Adrenal gland (tissue), 12 donors: ENCODE data around the gene FCN1. TPM values are rescaled to one million over a fixed set of nuclear protein-coding genes. Genes with fewer than 3 reads are reported as not detected.

Experiments used
- DNase-seq, 7 donors: peaks; one replicate each; pipeline ENCODE4 v3.0.0-alpha.2; 2019 to 2020
- H3K27ac ChIP-seq, 5 donors: fragments of 200-600 bp; sonication (generic) in 4 of 5; 1 replicate in 3 of 5; 2 replicates in 2 of 5; pipeline versions ENCODE4 v1.5.1 to v1.8.0; 2016 to 2020; ENCODE audit warnings: mild to moderate bottlenecking in 1 of 5
- H3K27me3 ChIP-seq: fragments of 200-600 bp; 2 replicates; pipeline ENCODE4 v1.8.0; 2021
- H3K36me3 ChIP-seq, 2 donors: fragments of 200-600 bp; replicated peaks in 1 of 2; 1 replicate in 1 of 2; 2 replicates in 1 of 2; pipeline versions ENCODE4 v1.5.1 to v1.8.0; 2018 to 2022
- H3K4me1 ChIP-seq, 2 donors: fragments of 200-600 bp; replicated peaks in 1 of 2; 1 replicate in 1 of 2; 2 replicates in 1 of 2; pipeline versions ENCODE4 v1.5.1 to v1.8.0; 2018 to 2021
- H3K4me3 ChIP-seq, 4 donors: fragments of 200-600 bp; sonication (generic) in 3 of 4; one replicate each; pipeline ENCODE4 v1.5.1; 2016 to 2018
- H3K9me3 ChIP-seq, 3 donors: fragments of 200-600 bp; sonication (generic) in 1 of 3; replicated peaks in 1 of 3; 1 replicate in 2 of 3; 2 replicates in 1 of 3; pipeline versions ENCODE4 v1.5.1 to v1.8.0; 2016 to 2021
- CTCF ChIP-seq, 6 experiments: fragments of 450-650 bp in 4 of 6; fragments of 200-600 bp in 2 of 6; sonication (generic) in 1 of 6; IDR thresholded peaks; 1 replicate in 5 of 6; 2 replicates in 1 of 6; pipeline versions ENCODE4 v1.5.1 to v1.8.0; 2016 to 2021; ENCODE audit warnings: antibody characterized with exemption in 6 of 6, mild to moderate bottlenecking in 2 of 6, moderate library complexity in 1 of 6
- POLR2A ChIP-seq, 2 donors: fragments of 450-650 bp; IDR thresholded peaks; one replicate each; pipeline ENCODE4 v1.6.1; 2017; ENCODE audit warnings: antibody characterized with exemption in 2 of 2, mild to moderate bottlenecking in 2 of 2, moderate library complexity in 1 of 2
- WGBS, 4 donors: extraction: QIAGEN DNeasy Blood & Tissue Kit in 2 of 4; methylation state at CpG; one replicate each; pipeline versions ENCODE4 v1.1.5 to v1.1.7; 2013 to 2017; 5-methylcytosine and 5-hydroxymethylcytosine counted together
- intact Hi-C, 2 donors: fragments of 100-400 bp; cut with DNase I; formaldehyde crosslinking; loops; one replicate each; pipeline versions ENCODE4 v1.14.1 to v1.15.0; 2022 to 2023
- polyA plus RNA-seq, 3 donors: library from polyadenylated mRNA; stranded (reverse); fragments of 200-250 nt in 2 of 3; fragments of 350-450 nt in 1 of 3; fragmentation: Illumina TruSeq in 1 of 3; extraction: RNeasy Lipid Tissue Mini Kit (QIAGEN cat#74804) in 1 of 3; gene quantifications; one replicate each; pipeline ENCODE4 v1.2.3, GENCODE V29; 2013 to 2014
- total RNA-seq, 9 donors: library from RNA; depleted of rRNA in 4 of 9; stranded (reverse); fragments of >200 nt in 4 of 9; fragments of 120-200 nt in 1 of 9; fragmentation: NEBNext Ultra II Directional in 1 of 9; extraction: Animal tissue kit (Norgen Biotek cat#: 25700) in 1 of 9; gene quantifications; one replicate each; pipeline versions ENCODE4 v1.1.0 to v1.2.4, GENCODE V29; 2013 to 2023
- donor health status: healthy with polysubstance abuse.
- donor health status: Bipolar disorder and iron deficiency.
- donor health status: DM: yes; HTN: yes; CAD: no.
- donor health status: DM: no; HTN: no; CAD: no.
- donor health status: DM: no; HTN: no; CAD: no.
- donor health status: DM: yes; HTN: yes; CAD: no.

FCN1 gene
- total and polyA plus RNA-seq, 12 donors: 0.57 to 7.0 (median 2.4) TPM; not detected in 1

GRCh38 chr9:134932606-134933005 lies 14.9 kb upstream of the FCN1 start:
- Histone ChIP-seq H3K27me3 (no peaks in the 10 kb centered on the region), H3K27ac (no peak overlapping the region), H3K4me3 (no peak overlapping the region), H3K36me3 (no peaks in the 10 kb centered on the region), H3K9me3 (no peaks in the 10 kb centered on the region), H3K4me1 (no peaks in the 10 kb centered on the region)
- DNase-seq: no peak
- intact Hi-C loops: no loop called here
- WGBS, 4 donors: 85 to 95% (median 90%) methylated on average over 5 of the region's 5 CpGs
- no peak for TF ChIP-seq CTCF (IDR thresholded peaks at IDR 0.05)
- TF ChIP-seq POLR2A (IDR thresholded peaks at IDR 0.05): no peak

- Histone ChIP-seq H3K27ac (no peak overlapping the region), H3K27me3 (no peaks in the 10 kb centered on the region), H3K9me3 (no peaks in the 10 kb centered on the region), H3K4me3 (no peak overlapping the region), H3K4me1 (no peaks in the 10 kb centered on the region), H3K36me3 (no peaks in the 10 kb centered on the region)
- intact Hi-C loops: no loop called here
- DNase-seq: no peak
- 91 to 95% (median 94%) methylated on average over 12 of the region's 12 CpGs for WGBS, 4 donors
- TF ChIP-seq POLR2A (IDR thresholded peaks at IDR 0.05): no peak
- TF ChIP-seq CTCF (IDR thresholded peaks at IDR 0.05): no peak
These were observed 14.5 kb upstream of the FCN1 start for GRCh38 chr9:134932171-134932570.

- H3K4me1 ChIP-seq: no peaks in the 10 kb centered on the region
- no peak for TF ChIP-seq POLR2A (IDR thresholded peaks at IDR 0.05)
- no peak for TF ChIP-seq CTCF (IDR thresholded peaks at IDR 0.05)
- no peaks in the 10 kb centered on the region for H3K36me3 ChIP-seq
- no peak overlapping the region for H3K4me3 ChIP-seq
- H3K27ac ChIP-seq: no peak overlapping the region
- 85 to 89% (median 87%) methylated on average over 10 to 13 of the region's 13 CpGs for WGBS, 4 donors
- no peaks in the 10 kb centered on the region for H3K27me3 ChIP-seq
- no peaks in the 10 kb centered on the region for H3K9me3 ChIP-seq
- DNase-seq: no peak
- intact Hi-C loops: no loop called here
These were observed 12.7 kb upstream of the FCN1 start for GRCh38 chr9:134930398-134930797.

GRCh38 chr9:134929193-134930158 lies 11.8 kb upstream of the FCN1 start:
- no peaks in the 10 kb centered on the region for H3K9me3 ChIP-seq
- H3K36me3 ChIP-seq: no peaks in the 10 kb centered on the region
- TF ChIP-seq CTCF (IDR thresholded peaks at IDR 0.05): no peak
- TF ChIP-seq POLR2A (IDR thresholded peaks at IDR 0.05): no peak
- intact Hi-C loops: no loop called here
- no peak overlapping the region for H3K4me3 ChIP-seq
- H3K4me1 ChIP-seq: no peaks in the 10 kb centered on the region
- H3K27me3 ChIP-seq: no peaks in the 10 kb centered on the region
- WGBS, 4 donors: 72 to 80% (median 79%) methylated on average over 12 to 13 of the region's 13 CpGs
- DNase-seq: peak in 6 of 7 donors; percentile 36 to 62 (median 50)
- no peak overlapping the region for H3K27ac ChIP-seq
